Lower leg skin (tissue), 4 donors: Measurements from ENCODE around the gene ROBO1. TPM values are rescaled to one million over a fixed set of nuclear protein-coding genes. Genes with fewer than 3 reads are reported as not detected.

Source experiments
- DNase-seq, 2 donors: peaks; one replicate each; pipeline ENCODE4 v3.0.0-alpha.2; 2019; ENCODE audit warnings: low spot score in 2 of 2
- H3K4me3 ChIP-seq: fragments of 200-600 bp; sonication (generic); 2 replicates; pipeline ENCODE4 v1.5.1; 2017; ENCODE audit warnings: mild to moderate bottlenecking, low read depth; ENCODE audit not compliant: poor library complexity, severe bottlenecking
- POLR2A ChIP-seq, 2 donors: fragments of 450-650 bp; IDR thresholded peaks; one replicate each; pipeline ENCODE4 v1.6.1; 2016 to 2017; ENCODE audit warnings: antibody characterized with exemption in 2 of 2, mild to moderate bottlenecking in 1 of 2, moderate library complexity in 1 of 2
- WGBS, 2 donors: methylation state at CpG; one replicate each; pipeline ENCODE4 v1.1.5; 2018; 5-methylcytosine and 5-hydroxymethylcytosine counted together
- intact Hi-C: fragments of 100-400 bp; cut with DNase I; formaldehyde crosslinking; loops from one replicate; pipeline ENCODE4 v1.15.0; 2023; ENCODE audit warnings: low total_unique reads
- total RNA-seq, 4 donors: library from RNA; depleted of rRNA; stranded (reverse); fragments of >200 nt; gene quantifications; one replicate each; pipeline ENCODE4 v1.1.0, GENCODE V29; 2016
- TF ChIP-seq, protein P1 (sequence below), 3 donors: fragments of 450-650 bp; IDR thresholded peaks; one replicate each; pipeline ENCODE4 v1.5.1; 2016; ENCODE audit warnings: antibody characterized with exemption in 3 of 3, mild to moderate bottlenecking in 3 of 3, moderate library complexity in 2 of 3

ROBO1 gene
- total RNA-seq, 4 donors from 2014 or later, result 26.3 to 60.0 (median 51.0) TPM

- no peak overlapping the region for H3K4me3 ChIP-seq
- DNase-seq, result no peak
- TF ChIP-seq, protein P1, sequence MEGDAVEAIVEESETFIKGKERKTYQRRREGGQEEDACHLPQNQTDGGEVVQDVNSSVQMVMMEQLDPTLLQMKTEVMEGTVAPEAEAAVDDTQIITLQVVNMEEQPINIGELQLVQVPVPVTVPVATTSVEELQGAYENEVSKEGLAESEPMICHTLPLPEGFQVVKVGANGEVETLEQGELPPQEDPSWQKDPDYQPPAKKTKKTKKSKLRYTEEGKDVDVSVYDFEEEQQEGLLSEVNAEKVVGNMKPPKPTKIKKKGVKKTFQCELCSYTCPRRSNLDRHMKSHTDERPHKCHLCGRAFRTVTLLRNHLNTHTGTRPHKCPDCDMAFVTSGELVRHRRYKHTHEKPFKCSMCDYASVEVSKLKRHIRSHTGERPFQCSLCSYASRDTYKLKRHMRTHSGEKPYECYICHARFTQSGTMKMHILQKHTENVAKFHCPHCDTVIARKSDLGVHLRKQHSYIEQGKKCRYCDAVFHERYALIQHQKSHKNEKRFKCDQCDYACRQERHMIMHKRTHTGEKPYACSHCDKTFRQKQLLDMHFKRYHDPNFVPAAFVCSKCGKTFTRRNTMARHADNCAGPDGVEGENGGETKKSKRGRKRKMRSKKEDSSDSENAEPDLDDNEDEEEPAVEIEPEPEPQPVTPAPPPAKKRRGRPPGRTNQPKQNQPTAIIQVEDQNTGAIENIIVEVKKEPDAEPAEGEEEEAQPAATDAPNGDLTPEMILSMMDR (IDR thresholded peaks at IDR 0.05), result no peak
- intact Hi-C loops, result no loop called here
- WGBS, 2 donors, result 76 to 86% methylated on average over 2 of the region's 2 CpGs
Observed at GRCh38 chr3:79390352-79390751, 377.4 kb downstream of the ROBO1 start.

- H3K4me3 ChIP-seq, result no peak overlapping the region
- WGBS, 2 donors, result 80 to 82% methylated on average over 3 of the region's 3 CpGs
- DNase-seq, result no peak
Observed at GRCh38 chr3:79385211-79385610, 382.6 kb downstream of the ROBO1 start.

DNA sequence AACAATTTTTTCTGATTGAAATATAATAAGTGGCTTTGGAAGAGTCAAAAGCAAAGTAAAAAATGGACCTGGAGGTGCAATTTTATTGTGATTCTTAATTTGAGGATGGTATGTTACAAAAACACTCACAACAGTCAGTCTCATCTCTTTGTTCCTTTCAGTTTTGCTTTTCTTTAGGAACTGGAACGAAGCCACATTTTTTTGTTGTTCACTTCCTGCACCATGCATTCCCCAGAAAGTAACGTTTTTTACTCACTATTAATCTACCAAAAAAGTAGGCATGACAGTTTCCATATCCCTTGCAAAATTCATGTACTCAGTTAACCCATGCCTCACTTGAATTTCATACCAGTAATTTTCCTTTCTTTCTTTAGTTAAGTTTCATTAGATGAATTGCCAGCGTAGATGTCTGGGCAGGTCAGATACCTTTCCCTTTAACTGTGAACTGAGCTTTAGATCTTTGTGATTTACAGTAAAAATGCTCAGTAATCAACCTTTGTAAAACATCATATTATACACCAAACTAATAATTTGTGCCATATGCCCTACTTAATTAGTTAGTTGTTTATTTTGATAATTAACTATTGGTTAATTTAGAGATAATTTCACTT is 384.3 kb downstream of the ROBO1 start:
- no peak overlapping the region for H3K4me3 ChIP-seq
- no peak for DNase-seq
- intact Hi-C loops, result no loop called here
- 17 to 20% methylated on average over 3 of the region's 3 CpGs for WGBS, 2 donors
- TF ChIP-seq, protein P1 (IDR thresholded peaks at IDR 0.05), result no peak
- TF ChIP-seq POLR2A (IDR thresholded peaks at IDR 0.05), result no peak

More at GRCh38 chr3:79385211-79385610, 382.6 kb downstream of the ROBO1 start:
- intact Hi-C loops, result no loop called here
- TF ChIP-seq, protein P1 (IDR thresholded peaks at IDR 0.05), result no peak
- TF ChIP-seq POLR2A (IDR thresholded peaks at IDR 0.05), result no peak

GRCh38 chr3:79380581-79380980 is 387.2 kb downstream of the ROBO1 start:
- H3K4me3 ChIP-seq, result no peak overlapping the region
- no peak for DNase-seq
- TF ChIP-seq POLR2A (IDR thresholded peaks at IDR 0.05), result no peak
- TF ChIP-seq, protein P1 (IDR thresholded peaks at IDR 0.05), result no peak
- 83 to 86% methylated on average over 4 of the region's 4 CpGs for WGBS, 2 donors
- intact Hi-C loops, result no loop called here

DNA sequence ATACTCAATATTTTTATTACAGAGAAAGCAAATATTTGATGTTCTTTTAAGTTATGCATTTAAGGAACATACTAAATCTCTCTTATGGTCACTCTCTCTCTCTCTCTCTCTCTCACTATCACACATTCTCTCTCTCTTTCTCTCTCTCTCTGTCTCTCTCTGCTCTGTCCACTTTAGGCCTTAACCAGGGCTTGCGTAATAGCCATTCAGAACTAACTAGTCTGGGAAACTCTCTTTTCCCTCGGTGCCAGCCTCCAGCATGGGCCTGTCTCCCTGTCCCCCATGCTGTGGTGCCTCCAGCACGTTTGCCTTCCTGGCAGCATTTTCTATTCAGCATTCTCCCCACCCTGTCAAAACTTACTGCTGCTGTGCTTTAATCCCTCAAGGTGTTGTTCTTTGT is 389.7 kb downstream of the ROBO1 start:
- TF ChIP-seq, protein P1 (IDR thresholded peaks at IDR 0.05), result no peak
- no peak for TF ChIP-seq POLR2A (IDR thresholded peaks at IDR 0.05)
- intact Hi-C loops, result no loop called here
- DNase-seq, result no peak
- H3K4me3 ChIP-seq, result no peak overlapping the region
- WGBS, 2 donors, result 45 to 58% methylated on average over 3 of the region's 3 CpGs

GRCh38 chr3:79369306-79369705 is 398.5 kb downstream of the ROBO1 start:
- no peak for DNase-seq
- intact Hi-C loops, result no loop called here
- H3K4me3 ChIP-seq, result no peak overlapping the region

More at GRCh38 chr3:79369306-79369705, 398.5 kb downstream of the ROBO1 start:
- no peak for TF ChIP-seq POLR2A (IDR thresholded peaks at IDR 0.05)
- TF ChIP-seq, protein P1 (IDR thresholded peaks at IDR 0.05), result no peak
- WGBS, 2 donors, result 21 to 25% methylated on average over 1 of the region's 1 CpG
